HG02678 (cell line): Measurements from ENCODE around the gene SPN.
"Not testable (repeated sequence)": the region's sequence is repeated elsewhere in the genome, so short reads cannot be mapped to it uniquely, and the experiment has no call there.

Experiments
- ATAC-seq: cut with Tn5 transposase; IDR thresholded peaks from one replicate; pipeline ENCODE4 v1.9.1; 2021; ENCODE audit warnings: mild to moderate bottlenecking, moderate library complexity; ENCODE audit not compliant: unreplicated experiment

Gene SPN

DNA sequence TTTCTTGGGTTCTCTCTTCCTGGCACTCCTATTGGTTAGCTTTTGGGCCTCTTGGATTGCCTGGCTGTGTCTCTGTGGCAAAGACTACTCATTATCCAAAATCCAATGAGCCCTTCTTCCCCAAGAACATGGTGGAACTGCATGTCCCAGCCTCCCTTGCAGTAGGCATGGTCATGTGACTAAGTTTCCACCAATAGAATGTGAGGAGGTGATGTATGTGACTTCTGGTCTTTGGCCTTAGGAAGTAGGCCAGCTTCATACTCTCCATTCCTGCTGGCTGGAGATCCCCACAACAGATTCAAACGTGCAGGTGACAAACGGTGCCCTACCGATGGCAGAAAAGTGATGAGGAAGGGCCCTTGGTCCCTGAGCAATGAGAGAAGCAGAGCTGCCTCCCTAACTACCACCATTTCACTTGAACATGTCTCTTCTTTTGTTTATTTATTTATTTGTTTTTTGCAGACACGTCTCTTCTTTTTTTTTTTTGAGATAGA lies 17.3 kb upstream of the SPN start:
- no peak for ATAC-seq

DNA sequence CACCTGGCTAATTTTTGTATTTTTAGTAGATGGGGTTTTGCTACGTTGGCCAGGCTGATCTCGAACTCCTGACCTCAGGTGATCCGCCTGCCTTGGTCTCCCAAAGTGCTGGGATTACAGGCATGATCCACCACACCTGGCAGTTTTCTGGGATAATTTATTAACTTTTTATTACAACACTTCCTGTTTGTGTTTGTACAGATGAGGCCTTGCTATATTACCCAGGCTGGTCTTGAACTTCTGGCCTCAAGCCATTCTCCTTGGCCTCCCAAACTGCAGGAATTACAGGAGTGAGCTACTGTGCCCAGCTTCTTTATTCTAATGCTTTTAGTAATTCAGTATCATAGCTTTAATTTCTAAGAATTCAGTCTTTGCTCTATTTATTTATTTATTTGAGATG lies 16.1 kb upstream of the SPN start:
- no peak for ATAC-seq

- ATAC-seq = no peak
Observed at GRCh38 chr16:29649588-29650494, 13.2 kb upstream of the SPN start.

DNA sequence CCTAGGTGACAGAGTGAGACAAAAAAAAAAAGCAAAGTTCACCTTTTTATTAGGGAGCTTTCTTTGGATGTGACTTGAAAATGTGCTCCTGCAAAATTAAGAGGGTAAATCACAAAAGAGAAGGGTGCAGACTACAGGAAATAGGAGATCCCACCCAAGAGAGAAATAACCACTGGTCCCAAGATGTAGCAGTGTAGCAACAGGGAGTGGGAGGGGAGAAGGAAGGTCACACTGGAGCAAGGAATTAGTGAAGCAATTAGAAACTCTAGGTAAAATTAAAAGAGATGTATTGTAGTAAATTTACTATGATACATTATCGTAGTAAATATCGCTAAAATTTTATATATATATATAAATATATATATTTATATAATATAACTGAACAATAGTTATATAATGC lies 12.3 kb upstream of the SPN start:
- ATAC-seq = no peak

- ATAC-seq = no peak
Observed at GRCh38 chr16:29651774-29652349, 11.2 kb upstream of the SPN start.

DNA sequence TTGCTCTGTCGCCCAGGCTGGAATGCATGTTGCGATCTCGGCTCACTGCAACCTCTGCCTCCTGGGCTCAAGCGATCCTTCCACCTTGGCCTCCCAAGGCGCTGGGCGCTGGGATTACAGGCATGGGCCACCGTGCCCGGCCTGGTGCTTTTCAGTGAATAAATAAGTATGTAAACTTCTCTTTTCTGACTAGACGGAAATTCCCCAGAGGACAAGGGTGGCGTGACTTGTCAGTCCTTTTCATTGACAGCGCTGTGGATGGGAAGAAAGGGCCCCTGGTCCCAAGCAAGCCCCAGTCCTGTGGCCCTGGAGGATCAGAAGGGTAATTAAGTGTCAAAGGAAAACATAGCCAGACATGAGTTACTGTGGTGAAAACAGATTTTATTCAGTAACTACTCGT lies 9.6 kb upstream of the SPN start:
- ATAC-seq = no peak

DNA sequence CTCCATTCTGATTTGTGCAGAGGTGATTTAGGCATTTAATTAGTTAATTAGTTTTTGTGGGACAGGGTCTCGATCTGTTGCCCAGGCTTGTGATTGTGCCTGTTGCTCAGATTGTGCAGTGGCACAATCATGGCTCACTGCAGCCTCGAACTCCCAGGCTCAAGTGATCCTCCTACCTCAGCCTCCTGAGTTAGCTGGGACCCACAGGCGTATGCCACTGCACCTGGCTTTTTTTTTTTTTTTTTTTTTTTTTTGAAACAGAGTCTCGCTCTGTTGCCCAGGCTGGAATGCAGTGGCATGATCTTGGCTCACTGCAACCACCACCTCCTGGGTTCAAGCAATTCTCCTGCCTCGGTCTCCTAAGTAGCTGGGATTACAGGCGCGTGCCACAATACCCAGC lies 9.2 kb upstream of the SPN start:
- not testable (repeated sequence) for ATAC-seq

DNA sequence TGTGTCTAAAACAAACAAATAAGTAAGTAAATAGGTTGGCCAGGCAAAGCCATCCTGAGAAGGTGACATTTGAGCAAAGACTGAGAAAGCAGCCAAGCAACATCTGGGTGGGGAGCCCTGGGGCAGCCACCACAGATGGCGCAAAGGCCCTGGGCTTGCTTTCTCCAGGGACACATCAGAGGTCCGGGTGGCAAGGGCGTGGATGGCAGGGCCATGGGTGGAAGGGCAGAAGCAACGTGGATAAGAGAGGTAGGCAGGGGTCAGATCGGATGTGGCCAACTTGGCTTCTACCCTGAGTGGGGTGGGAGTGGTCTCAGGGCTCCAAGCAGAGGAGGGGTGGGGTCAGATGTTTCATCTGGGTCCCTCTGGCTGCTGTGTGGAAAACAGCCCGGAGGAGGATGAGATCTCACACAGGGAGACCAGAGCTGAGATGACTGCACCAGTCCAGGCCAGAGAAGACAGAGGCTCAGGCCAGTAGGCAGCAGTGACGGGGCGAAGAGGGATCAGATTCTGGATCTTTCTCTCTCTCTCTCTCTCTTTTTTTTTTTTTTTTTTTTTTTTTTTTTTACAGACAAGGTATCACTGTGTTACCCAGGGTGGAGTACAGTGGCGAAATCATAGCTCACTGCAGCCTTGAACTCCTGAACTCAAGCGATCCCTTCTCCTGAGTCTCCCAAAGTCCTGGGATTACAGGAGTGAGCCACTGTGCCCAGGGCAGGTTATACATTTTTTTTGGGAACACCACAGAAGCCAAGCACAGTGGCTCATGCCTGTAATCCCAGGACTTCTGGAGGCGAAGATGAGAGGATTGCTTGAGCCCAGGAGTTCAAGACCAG lies 6.1 kb upstream of the SPN start:
- ATAC-seq = no peak

GRCh38 chr16:29658705-29659104 lies 4.3 kb upstream of the SPN start:
- no peak for ATAC-seq

GRCh38 chr16:29662000-29662728 lies 883 bp upstream of the SPN start:
- no peak for ATAC-seq

- no peak for ATAC-seq
Observed at GRCh38 chr16:29662729-29663015, 375 bp upstream of the SPN start.

DNA sequence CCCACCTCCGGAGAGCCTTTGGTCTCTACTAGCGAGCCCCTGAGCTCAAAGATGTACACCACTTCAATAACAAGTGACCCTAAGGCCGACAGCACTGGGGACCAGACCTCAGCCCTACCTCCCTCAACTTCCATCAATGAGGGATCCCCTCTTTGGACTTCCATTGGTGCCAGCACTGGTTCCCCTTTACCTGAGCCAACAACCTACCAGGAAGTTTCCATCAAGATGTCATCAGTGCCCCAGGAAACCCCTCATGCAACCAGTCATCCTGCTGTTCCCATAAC lies 702 bp downstream of the SPN start:
- ATAC-seq = no peak

- no peak for ATAC-seq
Observed at GRCh38 chr16:29664091-29664921, 1.3 kb downstream of the SPN start.

DNA sequence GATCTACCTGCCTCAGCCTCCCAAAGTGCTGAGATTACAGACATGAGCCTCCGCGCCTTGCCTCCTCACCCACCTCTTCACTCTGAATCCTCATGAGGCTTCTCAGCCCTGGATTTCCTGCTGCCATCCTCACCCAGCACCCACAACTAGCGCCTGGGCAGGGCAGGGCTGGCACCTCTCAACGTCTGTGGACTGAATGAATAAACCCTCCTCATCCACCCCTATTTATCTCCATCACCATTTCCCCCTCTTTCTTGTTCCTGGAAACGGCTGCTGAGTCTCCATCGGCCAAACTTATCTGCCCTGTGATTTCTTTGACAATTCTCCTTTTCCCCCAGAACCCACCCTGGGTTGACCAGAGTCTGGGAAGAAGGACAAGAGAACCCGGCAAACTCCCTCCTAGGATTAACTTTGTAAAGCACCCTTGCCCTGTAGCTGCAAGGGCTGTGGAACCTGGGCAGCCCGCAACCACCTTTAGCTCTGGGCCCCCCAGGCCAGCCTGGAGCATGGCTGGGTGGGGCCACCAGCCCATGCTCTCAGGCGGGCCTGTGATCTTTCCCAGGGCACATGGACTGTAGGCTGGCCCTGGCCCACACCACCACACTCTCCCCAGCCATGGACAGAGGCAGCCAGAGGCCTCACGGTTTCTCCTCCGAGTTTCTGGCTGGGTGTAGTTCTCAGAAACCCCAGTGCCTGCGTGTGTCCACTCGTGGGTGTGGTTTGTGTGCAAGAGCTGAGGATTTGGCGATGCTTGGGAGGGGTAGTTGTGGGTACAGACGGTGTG lies 2.4 kb downstream of the SPN start:
- ATAC-seq = no peak

DNA sequence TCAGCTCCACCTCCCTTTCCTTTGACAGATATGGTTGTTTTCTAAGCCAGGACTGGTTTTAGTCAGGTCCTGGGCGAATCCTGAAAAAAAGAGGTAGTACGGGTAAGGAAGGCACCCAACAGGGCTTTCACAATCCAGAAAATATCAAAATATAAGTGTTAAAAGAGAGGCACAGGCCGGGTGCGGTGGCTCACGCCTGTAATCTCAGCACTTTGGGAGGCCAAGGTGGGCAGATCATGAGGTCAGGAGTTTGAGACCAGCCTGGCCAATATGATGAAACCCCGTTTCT lies 4.2 kb downstream of the SPN start:
- not testable (repeated sequence) for ATAC-seq

DNA sequence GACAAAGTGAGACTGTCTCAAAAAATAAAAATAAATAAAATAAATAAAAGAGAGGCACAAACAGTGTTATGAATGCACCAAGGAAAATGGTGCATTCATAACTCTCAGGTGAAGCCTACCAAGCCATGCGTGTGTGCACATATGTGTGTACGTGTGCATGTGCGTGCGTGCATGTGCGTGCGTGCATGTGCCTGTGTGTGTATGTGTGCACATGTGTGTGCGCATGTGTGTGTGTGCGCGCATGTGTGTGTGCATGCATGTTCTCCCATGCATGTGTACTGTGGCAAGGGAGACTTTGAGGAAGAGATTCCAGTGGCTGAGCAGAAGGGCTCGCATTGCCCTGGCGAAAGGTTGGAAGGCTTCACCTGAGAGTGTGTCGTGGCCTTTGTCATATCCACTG lies 4.7 kb downstream of the SPN start:
- ATAC-seq = no peak

GRCh38 chr16:29668267-29668666 lies 5.2 kb downstream of the SPN start:
- ATAC-seq = no peak

DNA sequence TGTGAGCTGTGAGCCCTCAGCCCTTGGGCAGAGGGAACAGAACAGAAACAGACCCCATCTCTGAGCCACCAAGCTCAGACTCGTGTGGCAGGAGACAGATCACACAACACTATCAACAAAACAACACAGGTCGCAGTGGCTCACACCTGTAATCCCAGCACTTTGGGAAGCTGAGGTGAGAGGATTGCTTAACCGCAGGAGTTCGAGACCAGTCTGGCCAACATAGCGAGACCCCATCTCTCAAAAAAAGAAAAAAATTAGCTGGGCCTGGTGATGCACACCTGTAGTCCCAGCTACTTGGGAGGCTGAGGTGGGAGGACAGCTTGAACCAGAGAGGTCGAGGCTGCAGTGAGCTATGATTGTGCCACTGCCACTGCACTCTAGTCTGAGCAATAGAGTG lies 10.5 kb downstream of the SPN start:
- no peak for ATAC-seq

DNA sequence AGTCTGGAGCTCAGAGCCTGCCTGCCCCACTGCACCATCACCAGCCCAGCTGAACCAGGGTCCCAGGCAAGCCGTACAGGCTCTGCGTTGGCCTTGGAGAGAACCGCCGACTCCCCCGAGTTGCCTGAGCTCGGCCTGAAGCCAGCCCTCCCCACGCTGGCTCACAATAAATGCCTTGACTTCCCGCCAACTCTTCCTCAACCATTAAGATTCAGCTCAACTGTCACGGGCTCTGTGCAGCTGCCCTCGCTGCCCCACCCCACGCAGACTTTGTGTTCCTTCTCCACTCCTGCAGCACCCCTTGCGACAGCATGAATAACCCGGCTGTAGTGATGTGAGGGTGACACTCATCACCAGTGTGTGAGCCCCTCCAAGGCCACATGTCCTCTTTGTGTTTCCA lies 11.1 kb downstream of the SPN start:
- ATAC-seq = no peak
